Keratinocyte (primary cell): Measurements from ENCODE around the gene ACADVL. TPM values are rescaled to one million over a fixed set of nuclear protein-coding genes. Genes with fewer than 3 reads are reported as not detected.
A peak's percentile ranks its signal among the peaks of the same experiment; 100 is the strongest.

Experiments used
- DNase-seq: peaks from one replicate; pipeline ENCODE4 v3.0.0-alpha.2; 2011; ENCODE audit warnings: low read depth, missing footprints, low spot score
- FAIRE-seq: peaks from 2 replicates; lab custom pipeline; 2011; peaks lifted over from hg19 to GRCh38; lab: Jason Lieb, UNC
- H2AFZ ChIP-seq: 2 replicates; pipeline ENCODE4 v1.6.0; 2012; ENCODE audit warnings: low read length, control low read depth, inconsistent platforms; ENCODE audit not compliant: control insufficient read depth
- H3K27ac ChIP-seq: 2 replicates; pipeline ENCODE4 v1.5.1; 2011; ENCODE audit warnings: low read length; ENCODE audit not compliant: control insufficient read depth, insufficient read depth
- H3K27me3 ChIP-seq: 3 replicates; pipeline ENCODE4 v1.6.0; 2011; ENCODE audit warnings: low read length; ENCODE audit not compliant: control insufficient read depth, insufficient read depth; ENCODE audit errors: extremely low read depth
- H3K36me3 ChIP-seq, 2 experiments: 2 replicates in 1 of 2; 3 replicates in 1 of 2; pipeline ENCODE4 v1.5.1; 2011; ENCODE audit warnings: low read length in 2 of 2, mild to moderate bottlenecking in 1 of 2; ENCODE audit not compliant: control insufficient read depth in 2 of 2, insufficient read depth in 2 of 2; ENCODE audit errors: extremely low read depth in 1 of 2
- H3K4me1 ChIP-seq: 3 replicates; pipeline ENCODE4 v1.5.1; 2011; ENCODE audit warnings: low read length; ENCODE audit not compliant: control insufficient read depth, insufficient read depth; ENCODE audit errors: extremely low read depth
- H3K4me2 ChIP-seq: 3 replicates; pipeline ENCODE4 v1.6.0; 2011; ENCODE audit warnings: low read depth, low read length; ENCODE audit not compliant: control insufficient read depth, insufficient read depth; ENCODE audit errors: extremely low read depth
- H3K4me3 ChIP-seq, 3 experiments: fragments of 200-600 bp in 1 of 3; sonication (generic) in 1 of 3; 2 replicates in 2 of 3; 3 replicates in 1 of 3; pipeline ENCODE4 v1.5.1; 2011 to 2016; ENCODE audit warnings: low read length in 3 of 3, mild to moderate bottlenecking in 3 of 3, control low read depth in 2 of 3, inconsistent platforms in 1 of 3, low read depth in 1 of 3, mixed read lengths in 1 of 3, mixed run types in 1 of 3, moderate library complexity in 1 of 3; ENCODE audit not compliant: control insufficient read depth in 2 of 3, insufficient read depth in 2 of 3; ENCODE audit errors: extremely low read depth in 1 of 3
- H3K79me2 ChIP-seq: 2 replicates; pipeline ENCODE4 v1.6.0; 2012; ENCODE audit warnings: low read length; ENCODE audit not compliant: control insufficient read depth, insufficient read depth
- H3K9ac ChIP-seq: 3 replicates; pipeline ENCODE4 v1.6.0; 2011; ENCODE audit warnings: low read length; ENCODE audit not compliant: control insufficient read depth, insufficient read depth; ENCODE audit errors: extremely low read depth
- H3K9me1 ChIP-seq: 3 replicates; pipeline ENCODE4 v1.6.0; 2011; ENCODE audit warnings: low read length; ENCODE audit not compliant: control insufficient read depth, insufficient read depth; ENCODE audit errors: extremely low read depth
- H3K9me3 ChIP-seq: 2 replicates; pipeline ENCODE4 v1.5.1; 2012; ENCODE audit warnings: low read depth, low read length; ENCODE audit not compliant: control insufficient read depth
- H4K20me1 ChIP-seq: 3 replicates; pipeline ENCODE4 v1.6.0; 2011; ENCODE audit warnings: low read length; ENCODE audit not compliant: control insufficient read depth, insufficient read depth; ENCODE audit errors: extremely low read depth
- CTCF ChIP-seq, 3 experiments: IDR thresholded peaks in 1 of 3; conservative IDR thresholded peaks in 1 of 3; optimal IDR thresholded peaks in 1 of 3; 2 replicates in 2 of 3; 3 replicates in 1 of 3; pipeline versions ENCODE3 to v1.5.1; 2011; ENCODE audit warnings: low read length in 3 of 3, mild to moderate bottlenecking in 3 of 3, moderate library complexity in 2 of 3, control low read depth in 1 of 3, inconsistent platforms in 1 of 3; ENCODE audit not compliant: insufficient read depth in 2 of 3; ENCODE audit errors: extremely low read depth in 1 of 3
- EZH2 ChIP-seq: IDR thresholded peaks from one replicate; pipeline ENCODE4 v1.6.1; 2012; ENCODE audit warnings: inconsistent platforms, mild to moderate bottlenecking, low read length, moderate library complexity
- dilution Hi-C: fragments of 300-500 bp; cut with MboI; formaldehyde crosslinking; loops from one replicate; pipeline ENCODE4 v1.7.0; 2020; ENCODE audit warnings: low sequenced_read_pairs; ENCODE audit not compliant: extremely low pct_ligation_motif_present
- polyA plus RNA-seq, 5 experiments: library from polyadenylated mRNA; depleted of rRNA in 3 of 5; stranded (reverse) in 3 of 5; stranded (forward) in 1 of 5; unstranded in 1 of 5; fragments of >200 nt; gene quantifications; 1 replicate in 1 of 5; 2 replicates in 3 of 5; 3 replicates in 1 of 5; pipeline versions ENCODE4 v1.2.1 to v1.2.3, GENCODE V29; 2011 to 2012; ENCODE audit warnings: missing spikeins in 2 of 5, low read depth in 1 of 5, low replicate concordance in 1 of 5

ACADVL gene
- polyA plus RNA-seq, 1 donor (not counting 4 experiments of a cell fraction or from before 2014, with no cell fraction given), result 301 TPM

DNA sequence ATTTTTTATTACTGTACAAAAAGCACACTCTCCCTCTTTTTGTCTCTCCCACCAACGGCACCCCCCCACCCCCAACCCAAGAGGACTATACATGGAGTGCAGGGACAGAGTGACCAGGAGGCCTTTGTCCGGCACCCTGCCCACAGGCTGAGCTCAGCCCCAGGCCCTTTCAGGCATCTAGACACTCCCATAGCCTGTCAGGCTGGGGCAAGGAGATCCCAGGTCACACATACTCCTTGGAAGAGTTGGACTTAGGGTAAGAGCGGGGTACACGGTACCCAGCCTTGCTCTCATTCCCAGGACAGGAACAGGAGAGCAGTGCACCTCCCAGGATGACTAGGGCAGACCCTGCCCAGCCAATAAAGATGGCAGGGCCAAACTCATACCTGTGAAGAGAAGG, 40.4 kb downstream of the ACADVL start:
- peak overlapping the region; percentile 36 for H3K27ac ChIP-seq
- H3K9ac ChIP-seq, result peak overlapping the region; percentile 74
- H2AFZ ChIP-seq, result no peak overlapping the region
- no peak for TF ChIP-seq EZH2
- TF ChIP-seq CTCF (optimal IDR thresholded peaks at IDR 0.05 in 1 of 3, IDR thresholded peaks at IDR 0.05 in 1 of 3, conservative IDR thresholded peaks at IDR 0.05 in 1 of 3; ENCODE audit: extremely low read depth in 1 of 3, insufficient read depth in 2 of 3, low read length in 3 of 3), result no peak
- H3K27me3 ChIP-seq, result no peaks in the 10 kb centered on the region
- FAIRE-seq, result no peak
- H4K20me1 ChIP-seq, result no peaks in the 10 kb centered on the region
- H3K4me1 ChIP-seq, result peaks cover 34% of the 10 kb centered on the region
- peaks cover 4 to 31% of the 10 kb centered on the region in 2 experiments for H3K36me3 ChIP-seq
- no peaks in the 10 kb centered on the region for H3K9me3 ChIP-seq
- H3K9me1 ChIP-seq, result no peaks in the 10 kb centered on the region
- H3K4me2 ChIP-seq, result peak overlapping the region; percentile 92
- peak overlapping the region in 1 of 3 experiments; percentile 41 for H3K4me3 ChIP-seq
- dilution Hi-C loops, result no loop called here
- no peak for DNase-seq
- no peaks in the 10 kb centered on the region for H3K79me2 ChIP-seq

GRCh38 chr17:7260651-7261378, 41.1 kb downstream of the ACADVL start:
- Histone ChIP-seq H3K36me3 (peaks cover 4 to 31% of the 10 kb centered on the region in 2 experiments), H3K4me3 (peak overlapping the region; percentile 41 to 42 (median 41)), H3K27ac (peak overlapping the region; percentile 40), H3K79me2 (no peaks in the 10 kb centered on the region), H3K4me1 (peaks cover 34% of the 10 kb centered on the region), H3K9me3 (no peaks in the 10 kb centered on the region), H3K9ac (peak overlapping the region; percentile 74), H4K20me1 (no peaks in the 10 kb centered on the region), H2AFZ (peak overlapping the region; percentile 79), H3K27me3 (no peaks in the 10 kb centered on the region), H3K9me1 (no peaks in the 10 kb centered on the region), H3K4me2 (peak overlapping the region; percentile 92)
- TF ChIP-seq EZH2 (no peak), CTCF (optimal IDR thresholded peaks at IDR 0.05 in 1 of 3, IDR thresholded peaks at IDR 0.05 in 1 of 3, conservative IDR thresholded peaks at IDR 0.05 in 1 of 3; ENCODE audit: extremely low read depth in 1 of 3, insufficient read depth in 2 of 3, low read length in 3 of 3) (no peak)
- dilution Hi-C loops, result no loop called here
- no peak for DNase-seq
- no peak for FAIRE-seq
